H1 (cell line): ENCODE data around the gene LCORL. TPM values are rescaled to one million over a fixed set of nuclear protein-coding genes. Genes with fewer than 3 reads are reported as not detected.

ENCODE experiments used
- CTCF ChIA-PET: fragments of 300-600 bp; sonication (Branson Sonifier 250); formaldehyde crosslinking; loops from one replicate; lab custom pipeline; 2021; ENCODE audit not compliant: partially characterized antibody; lab: Charles Lee
- POLR2A ChIA-PET: fragments of 300-600 bp; sonication (Branson Sonifier 250); formaldehyde crosslinking; loops from one replicate; lab custom pipeline; 2021; ENCODE audit warnings: inconsistent platforms; ENCODE audit not compliant: partially characterized antibody; lab: Charles Lee
- DNase-seq, 2 experiments: peaks; one replicate each; pipeline versions ENCODE4 v3.0.0 to v3.0.0-alpha.2; 2010 to 2022; ENCODE audit warnings: low spot score in 2 of 2, low read depth in 1 of 2, mixed read lengths in 1 of 2
- FAIRE-seq: peaks from 2 replicates; lab custom pipeline; 2011; peaks lifted over from hg19 to GRCh38; lab: Jason Lieb, UNC
- H2AFZ ChIP-seq: 2 replicates; pipeline ENCODE4 v1.8.1; 2012; ENCODE audit warnings: low read length, inconsistent platforms
- H2AK5ac ChIP-seq: 2 replicates; pipeline ENCODE4 v1.6.1; 2013; ENCODE audit warnings: low read depth, low read length
- H2BK120ac ChIP-seq: replicated peaks from 2 replicates; pipeline ENCODE3; 2013; ENCODE audit warnings: low read depth, low read length, inconsistent platforms
- H2BK12ac ChIP-seq: 2 replicates; pipeline ENCODE4 v1.6.1; 2013; ENCODE audit warnings: low read depth, low read length
- H2BK15ac ChIP-seq: 2 replicates; pipeline ENCODE4 v1.6.1; 2013; ENCODE audit warnings: low read length
- H2BK20ac ChIP-seq: 2 replicates; pipeline ENCODE4 v1.6.1; 2013; ENCODE audit warnings: low read length
- H2BK5ac ChIP-seq: 2 replicates; pipeline ENCODE4 v1.6.1; 2013; ENCODE audit warnings: low read depth, low read length
- H3K14ac ChIP-seq: 2 replicates; pipeline ENCODE4 v1.6.1; 2013; ENCODE audit warnings: inconsistent platforms; ENCODE audit not compliant: insufficient read length
- H3K18ac ChIP-seq: 2 replicates; pipeline ENCODE4 v1.6.1; 2013; ENCODE audit warnings: low read length; ENCODE audit errors: extremely low read depth
- H3K23ac ChIP-seq: 2 replicates; pipeline ENCODE4 v1.6.1; 2013; ENCODE audit warnings: inconsistent platforms; ENCODE audit not compliant: insufficient read length
- H3K23me2 ChIP-seq: 2 replicates; pipeline ENCODE4 v1.6.1; 2013; ENCODE audit warnings: low read depth, low read length
- H3K27ac ChIP-seq: 2 replicates; pipeline ENCODE4 v1.6.1; 2011; ENCODE audit warnings: low read depth, low read length, inconsistent platforms
- H3K27me3 ChIP-seq, 4 experiments: replicated peaks in 1 of 4; 1 replicate in 1 of 4; 2 replicates in 3 of 4; pipeline versions ENCODE4 v1.6.1 to v1.8.1; 2011 to 2013; ENCODE audit warnings: low read length in 3 of 4, mild to moderate bottlenecking in 3 of 4, inconsistent platforms in 2 of 4, mixed read lengths in 2 of 4, moderate library complexity in 1 of 4; ENCODE audit not compliant: control insufficient read depth in 3 of 4, insufficient read depth in 3 of 4; ENCODE audit errors: extremely low read depth in 1 of 4
- H3K36me3 ChIP-seq, 4 experiments: 2 replicates each; pipeline versions ENCODE4 v1.6.1 to v1.8.1; 2011 to 2013; ENCODE audit warnings: mild to moderate bottlenecking in 4 of 4, low read length in 3 of 4, moderate library complexity in 2 of 4, control low read depth in 1 of 4, inconsistent platforms in 1 of 4; ENCODE audit not compliant: insufficient read depth in 4 of 4, control insufficient read depth in 2 of 4
- H3K4ac ChIP-seq: replicated peaks from 2 replicates; pipeline ENCODE3; 2013; ENCODE audit warnings: low read length, low read depth, mixed read lengths, inconsistent platforms; ENCODE audit not compliant: insufficient read length
- H3K4me1 ChIP-seq, 4 experiments: replicated peaks in 1 of 4; 1 replicate in 1 of 4; 2 replicates in 3 of 4; pipeline versions ENCODE4 v1.6.1 to v1.8.1; 2011 to 2013; ENCODE audit warnings: low read length in 3 of 4, inconsistent platforms in 2 of 4, mixed read lengths in 1 of 4; ENCODE audit not compliant: insufficient read depth in 4 of 4, control insufficient read depth in 3 of 4
- H3K4me2 ChIP-seq, 2 experiments: 2 replicates each; pipeline versions ENCODE4 v1.6.1 to v1.8.1; 2011 to 2013; ENCODE audit warnings: low read depth in 2 of 2, low read length in 2 of 2, control low read depth in 1 of 2, inconsistent platforms in 1 of 2, mild to moderate bottlenecking in 1 of 2; ENCODE audit not compliant: insufficient read depth in 1 of 2
- H3K4me3 ChIP-seq, 4 experiments: fragments of 200-600, 300-600 bp in 1 of 4; sonication (generic), shearing (Covaris generic), sonication (Bioruptor Twin) in 1 of 4; 2 replicates each; pipeline versions ENCODE4 v1.5.1 to v1.8.1; 2011 to 2016; ENCODE audit warnings: low read length in 4 of 4, low read depth in 3 of 4, control low read depth in 2 of 4, inconsistent platforms in 2 of 4, mild to moderate bottlenecking in 2 of 4, mixed read lengths in 1 of 4, moderate library complexity in 1 of 4; ENCODE audit not compliant: insufficient read depth in 2 of 4; ENCODE audit errors: extremely low read depth in 1 of 4
- H3K56ac ChIP-seq: replicated peaks from 2 replicates; pipeline ENCODE3; 2013; ENCODE audit warnings: low read depth, mild to moderate bottlenecking, mixed read lengths, low read length, inconsistent platforms; ENCODE audit not compliant: insufficient read length
- H3K79me1 ChIP-seq: 2 replicates; pipeline ENCODE4 v1.6.1; 2013; ENCODE audit warnings: low read depth, low read length, control low read depth
- H3K79me2 ChIP-seq, 2 experiments: 2 replicates each; pipeline versions ENCODE4 v1.6.1 to v1.8.1; 2012 to 2013; ENCODE audit warnings: low read length in 2 of 2, mild to moderate bottlenecking in 2 of 2, inconsistent platforms in 1 of 2; ENCODE audit not compliant: insufficient read depth in 2 of 2, control insufficient read depth in 1 of 2
- H3K9ac ChIP-seq, 4 experiments: replicated peaks in 1 of 4; 1 replicate in 1 of 4; 2 replicates in 3 of 4; pipeline versions ENCODE4 v1.6.1 to v1.8.1; 2011 to 2013; ENCODE audit warnings: low read depth in 3 of 4, low read length in 3 of 4, control low read depth in 2 of 4, mild to moderate bottlenecking in 2 of 4, moderate library complexity in 2 of 4, inconsistent platforms in 1 of 4; ENCODE audit errors: extremely low read depth in 1 of 4
- H3K9me3 ChIP-seq, 2 experiments: 2 replicates each; pipeline versions ENCODE4 v1.6.1 to v1.8.1; 2012 to 2013; ENCODE audit warnings: mild to moderate bottlenecking in 2 of 2, moderate library complexity in 2 of 2, control low read depth in 1 of 2, inconsistent platforms in 1 of 2, low read depth in 1 of 2, low read length in 1 of 2, mixed read lengths in 1 of 2; ENCODE audit not compliant: insufficient read depth in 2 of 2
- H4K20me1 ChIP-seq, 2 experiments: replicated peaks in 1 of 2; 2 replicates each; pipeline versions ENCODE3 to v1.8.1; 2011 to 2013; ENCODE audit warnings: inconsistent platforms in 2 of 2, low read length in 2 of 2, mild to moderate bottlenecking in 1 of 2; ENCODE audit not compliant: insufficient read depth in 2 of 2, control insufficient read depth in 1 of 2
- H4K5ac ChIP-seq: 2 replicates; pipeline ENCODE4 v1.6.1; 2013; ENCODE audit warnings: low read length, low read depth, mixed read lengths, inconsistent platforms; ENCODE audit not compliant: insufficient read length
- H4K8ac ChIP-seq: 2 replicates; pipeline ENCODE4 v1.8.0; 2013; ENCODE audit warnings: mild to moderate bottlenecking, moderate library complexity, low read length, inconsistent platforms; ENCODE audit not compliant: insufficient read depth; ENCODE audit errors: extremely low read depth
- H4K91ac ChIP-seq: replicated peaks from 2 replicates; pipeline ENCODE3; 2013; ENCODE audit warnings: low read length, mixed read lengths, inconsistent platforms; ENCODE audit not compliant: insufficient read length
- CHD2 ChIP-seq: IDR thresholded peaks from 2 replicates; pipeline ENCODE4 v1.6.1; 2012; ENCODE audit warnings: low read length, improper control_type of control experiment
- CREB1 ChIP-seq: IDR thresholded peaks from 2 replicates; pipeline ENCODE4 v1.6.1; 2012; ENCODE audit warnings: inconsistent platforms
- EGR1 ChIP-seq: IDR thresholded peaks from 2 replicates; pipeline ENCODE4 v1.6.1; 2011; ENCODE audit warnings: low read depth, low read length, borderline replicate concordance
- FOSL1 ChIP-seq: IDR thresholded peaks from 2 replicates; pipeline ENCODE4 v1.6.1; 2011; ENCODE audit warnings: mild to moderate bottlenecking, low read depth, low read length, moderate library complexity; ENCODE audit not compliant: insufficient read depth
- KDM1A ChIP-seq: fragments of 200-600, 300-600 bp; sonication (generic); IDR thresholded peaks from 2 replicates; pipeline ENCODE4 v1.7.1; 2016; ENCODE audit warnings: mild to moderate bottlenecking, low read length, borderline replicate concordance
- SAP30 ChIP-seq: fragments of 300-600 bp; sonication (generic); IDR thresholded peaks from 2 replicates; pipeline ENCODE4 v1.7.1; 2012; ENCODE audit warnings: low read length, moderate library complexity, mild to moderate bottlenecking, inconsistent platforms; ENCODE audit not compliant: insufficient read depth, insufficient replicate concordance
- SIRT6 ChIP-seq: IDR thresholded peaks from one replicate; pipeline ENCODE4 v1.7.1; 2012; ENCODE audit warnings: low read length, inconsistent platforms
- SUZ12 ChIP-seq: fragments of 200-600 bp; sonication (generic); IDR thresholded peaks from 2 replicates; pipeline ENCODE4 v1.6.1; 2012; ENCODE audit warnings: mild to moderate bottlenecking, inconsistent platforms, low read length, moderate library complexity, mixed read lengths
- WGBS, 2 experiments: shearing (Covaris generic) in 1 of 2; methylation state at CpG; one replicate each; pipeline versions ENCODE4 v1.1.6 to v1.1.7; 2013 to 2015; ENCODE audit warnings: low lambda C conversion rate in 2 of 2, mixed read lengths in 2 of 2, inconsistent platforms in 1 of 2, low coverage in 1 of 2, missing lambda C conversion rate in 1 of 2; ENCODE audit not compliant: insufficient replicate concordance in 2 of 2, insufficient coverage in 1 of 2, insufficient read length in 1 of 2; ENCODE audit errors: extremely low coverage in 1 of 2, missing lambda C conversion rate in 1 of 2; 5-methylcytosine and 5-hydroxymethylcytosine counted together
- polyA plus RNA-seq, 7 experiments: library from polyadenylated mRNA; depleted of rRNA in 3 of 7; stranded (reverse) in 5 of 7; unstranded in 2 of 7; fragments of >200 nt in 5 of 7; fragments of 200-250 nt in 2 of 7; gene quantifications; 1 replicate in 5 of 7; 2 replicates in 1 of 7; 4 replicates in 1 of 7; pipeline versions ENCODE4 v1.2.1 to v1.2.3, GENCODE V29; 2011 to 2013; ENCODE audit warnings: missing spikeins in 2 of 7, mixed read lengths in 2 of 7
- total RNA-seq: library from RNA; stranded (reverse); fragmentation: NEBNext Ultra II Directional; extraction: Animal tissue kit (Norgen Biotek cat#: 25700); gene quantifications from 2 replicates; pipeline ENCODE4 v1.2.1, GENCODE V29; 2021

Gene LCORL
- total and polyA plus RNA-seq, 2 of the 8 experiments (the other 6 are each of a cell fraction or from before 2014, with no cell fraction given) = 2.2 to 19.2 TPM

GRCh38 chr4:17812125-17812524, 209.4 kb downstream of the LCORL start:
- 38% methylated on average over 3 of the region's 3 CpGs; no CpG with 5 or more reads in 1 of the 2 experiments for WGBS, 2 experiments
- no peak overlapping the region for H3K27ac ChIP-seq
- H2BK12ac ChIP-seq = no peak overlapping the region
- H4K8ac ChIP-seq = no peak overlapping the region
- no peak overlapping the region for H4K91ac ChIP-seq
- TF ChIP-seq KDM1A (no peak), SAP30 (no peak), EGR1 (no peak), CHD2 (no peak), CREB1 (no peak), SIRT6 (no peak), FOSL1 (no peak), SUZ12 (no peak)
- ChIA-PET POLR2A (interaction anchor here (1.0 to 1.2 kb wide), 2 partner anchors 89 to 197 kb away, joined by 3 to 4 read pairs; partner anchors contain the start of gene MED28), CTCF (no interaction called here)
- no peak overlapping the region for H3K18ac ChIP-seq
- H4K20me1 ChIP-seq = peaks cover 12 to 13% of the 10 kb centered on the region in 2 experiments
- no peak overlapping the region for H3K56ac ChIP-seq
- no peak overlapping the region for H2BK15ac ChIP-seq
- peaks cover 13 to 89% of the 10 kb centered on the region in 2 experiments for H3K79me2 ChIP-seq
- H3K36me3 ChIP-seq = peaks cover 0 to 34% (median 14%) of the 10 kb centered on the region in 4 experiments; a peak in 6 of 8 replicates
- H3K79me1 ChIP-seq = no peaks in the 10 kb centered on the region
- FAIRE-seq = no peak
- H2BK120ac ChIP-seq = no peak overlapping the region
- peak overlapping the region; percentile 94 to 98 (median 97); a peak in 7 of 8 replicates for H3K4me3 ChIP-seq
- no peaks in the 10 kb centered on the region for H3K27me3 ChIP-seq
- DNase-seq = no peak
- H3K23me2 ChIP-seq = peaks cover 3% of the 10 kb centered on the region; the same call in 1 of the 2 replicates
- H3K23ac ChIP-seq = no peak overlapping the region
- no peak overlapping the region for H3K14ac ChIP-seq
- no peaks in the 10 kb centered on the region for H3K9me3 ChIP-seq
- no peak overlapping the region for H4K5ac ChIP-seq
- no peak overlapping the region for H2AK5ac ChIP-seq
- peak overlapping the region; percentile 71 to 73 for H3K4me2 ChIP-seq
- H2AFZ ChIP-seq = no peak overlapping the region
- H2BK20ac ChIP-seq = no peak overlapping the region
- no peak overlapping the region for H2BK5ac ChIP-seq
- H3K4me1 ChIP-seq = peaks cover 2 to 6% (median 4%) of the 10 kb centered on the region in 4 experiments; a peak in 5 of 7 replicates
- no peak overlapping the region for H3K4ac ChIP-seq
- H3K9ac ChIP-seq = peak overlapping the region in 2 of 4 experiments; percentile 48 to 58; a peak in 3 of 7 replicates
